Large intestine (tissue), 12 donors: ENCODE measurements around the gene GZMA. TPM values are rescaled to one million over a fixed set of nuclear protein-coding genes. Genes with fewer than 3 reads are reported as not detected.
A peak's percentile ranks its signal among the peaks of the same experiment; 100 is the strongest.

ENCODE experiments used
- DNase-seq, 2 donors: peaks; one replicate each; pipeline versions ENCODE4 v3.0.0 to v3.0.0-alpha.2; 2013
- H3K27ac ChIP-seq: one replicate; pipeline ENCODE4 v1.5.1; 2013; ENCODE audit warnings: low read length
- H3K27me3 ChIP-seq: 2 replicates; pipeline ENCODE4 v1.6.1; 2013; ENCODE audit warnings: low read length; ENCODE audit not compliant: control insufficient read depth, insufficient read depth
- H3K36me3 ChIP-seq: 2 replicates; pipeline ENCODE4 v1.6.1; 2013; ENCODE audit warnings: low read length; ENCODE audit not compliant: control insufficient read depth, insufficient read depth
- H3K4me1 ChIP-seq: one replicate; pipeline ENCODE4 v1.6.1; 2013; ENCODE audit warnings: low read length; ENCODE audit not compliant: control insufficient read depth, insufficient read depth
- H3K4me3 ChIP-seq: one replicate; pipeline ENCODE4 v1.5.1; 2013; ENCODE audit warnings: low read length
- H3K9me3 ChIP-seq: one replicate; pipeline ENCODE4 v1.6.1; 2013; ENCODE audit warnings: mild to moderate bottlenecking, low read depth, low read length, moderate library complexity; ENCODE audit not compliant: control insufficient read depth
- WGBS: methylation state at CpG from one replicate; pipeline ENCODE4 v1.1.5; 2013; ENCODE audit warnings: low lambda C conversion rate; ENCODE audit not compliant: insufficient coverage; 5-methylcytosine and 5-hydroxymethylcytosine counted together
- long read RNA-seq, 11 donors: transcript quantifications; one replicate each; lab custom pipeline, GENCODE V29; 2026
- polyA plus RNA-seq: library from polyadenylated mRNA; unstranded; fragments of 120-200 nt; gene quantifications from one replicate; pipeline ENCODE4 v1.2.1, GENCODE V29; 2013

The GZMA gene
- 14.9 TPM for polyA plus RNA-seq
- long read RNA-seq, donor 1: 0 reads
- long read RNA-seq, donor 2, partial matches to known transcripts: 0 of 1 reads
- long read RNA-seq, donor 2, other reads (novel, unspliced or antisense): 0 of 1 reads
- long read RNA-seq, donor 3, transcript GZMA-201 (5 exons, 894 nt): major isoform, 5 of 5 reads
- long read RNA-seq, donor 3, partial matches to known transcripts: 0 of 5 reads
- long read RNA-seq, donor 3, other reads (novel, unspliced or antisense): 0 of 5 reads
- long read RNA-seq, donor 4: 0 reads
- long read RNA-seq, donor 5, partial matches to known transcripts: 0 of 2 reads
- long read RNA-seq, donor 5, other reads (novel, unspliced or antisense): 0 of 2 reads
- long read RNA-seq, donor 6, transcript GZMA-201 (5 exons, 894 nt): major isoform, 10 of 10 reads
- long read RNA-seq, donor 6, partial matches to known transcripts: 0 of 10 reads
- long read RNA-seq, donor 6, other reads (novel, unspliced or antisense): 0 of 10 reads
- long read RNA-seq, donor 7, partial matches to known transcripts: 0 of 1 reads
- long read RNA-seq, donor 7, other reads (novel, unspliced or antisense): 0 of 1 reads
- long read RNA-seq, donor 8, transcript GZMA-201 (5 exons, 894 nt): major isoform, 11 of 11 reads
- long read RNA-seq, donor 8, partial matches to known transcripts: 0 of 11 reads
- long read RNA-seq, donor 8, other reads (novel, unspliced or antisense): 0 of 11 reads
- long read RNA-seq, donor 9, partial matches to known transcripts: 0 of 1 reads
- long read RNA-seq, donor 9, other reads (novel, unspliced or antisense): 0 of 1 reads
- long read RNA-seq, donor 10, transcript GZMA-201 (5 exons, 894 nt): major isoform, 6 of 6 reads
- long read RNA-seq, donor 10, partial matches to known transcripts: 0 of 6 reads
- long read RNA-seq, donor 10, other reads (novel, unspliced or antisense): 0 of 6 reads
- long read RNA-seq, donor 11, transcript GZMA-201 (5 exons, 894 nt): major isoform, 5 of 5 reads
- long read RNA-seq, donor 11, partial matches to known transcripts: 0 of 5 reads
- long read RNA-seq, donor 11, other reads (novel, unspliced or antisense): 0 of 5 reads

DNA sequence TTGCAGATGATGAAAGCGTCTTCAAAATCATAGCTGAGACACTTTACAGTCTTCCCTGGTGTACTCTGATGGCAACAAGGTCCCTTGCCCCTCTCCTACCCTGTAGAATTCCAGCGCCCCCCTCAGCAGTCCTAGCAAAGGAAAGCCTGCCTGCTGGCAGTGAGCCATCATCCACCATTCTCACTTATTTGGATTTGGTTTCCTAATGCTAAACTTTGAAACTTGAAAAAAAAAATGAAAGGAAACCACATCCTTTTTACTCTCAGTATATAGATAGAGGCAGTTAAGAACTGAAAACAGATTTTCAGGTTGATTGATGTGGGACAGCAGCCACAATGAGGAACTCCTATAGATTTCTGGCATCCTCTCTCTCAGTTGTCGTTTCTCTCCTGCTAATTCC, at the start of gene GZMA:
TSS of gene GZMA (plus strand) at position 299 of the 400 bp plus-strand sequence. CDS start at position 336, 37 bp downstream.
- Histone ChIP-seq H3K27me3 (no peaks in the 10 kb centered on the region), H3K4me1 (no peaks in the 10 kb centered on the region), H3K9me3 (no peaks in the 10 kb centered on the region), H3K36me3 (no peaks in the 10 kb centered on the region), H3K4me3 (no peak within 1 kb of the TSS), H3K27ac (no peak within 1 kb of the TSS)
- no peak for DNase-seq
- WGBS: no CpG with 5 or more reads among the region's 3 CpGs

DNA sequence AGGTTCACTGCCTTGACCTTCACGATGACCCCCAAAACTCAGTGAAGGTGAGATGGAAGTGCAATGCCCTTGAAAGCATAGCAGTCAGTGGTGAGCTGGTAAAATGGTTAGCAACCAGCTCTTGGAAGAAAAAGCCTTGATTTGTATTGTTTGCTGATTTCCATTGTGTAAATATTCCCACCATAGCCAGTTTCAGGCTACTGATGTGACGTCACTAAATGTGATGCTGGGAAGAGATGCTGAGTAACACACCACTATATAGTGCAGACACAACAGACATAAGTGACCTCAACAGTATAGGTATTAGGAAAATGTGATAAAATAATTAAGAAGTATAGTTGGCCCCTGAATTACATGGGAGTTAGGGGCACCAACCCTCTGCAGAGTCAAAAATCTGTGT, 47.3 kb upstream of the GZMA start:
- H3K9me3 ChIP-seq: no peaks in the 10 kb centered on the region
- no CpG with 5 or more reads among the region's 2 CpGs for WGBS
- H3K4me3 ChIP-seq: no peak overlapping the region
- H3K27me3 ChIP-seq: no peaks in the 10 kb centered on the region
- no peak for DNase-seq
- no peaks in the 10 kb centered on the region for H3K4me1 ChIP-seq
- H3K36me3 ChIP-seq: no peaks in the 10 kb centered on the region
- H3K27ac ChIP-seq: no peak overlapping the region

DNA sequence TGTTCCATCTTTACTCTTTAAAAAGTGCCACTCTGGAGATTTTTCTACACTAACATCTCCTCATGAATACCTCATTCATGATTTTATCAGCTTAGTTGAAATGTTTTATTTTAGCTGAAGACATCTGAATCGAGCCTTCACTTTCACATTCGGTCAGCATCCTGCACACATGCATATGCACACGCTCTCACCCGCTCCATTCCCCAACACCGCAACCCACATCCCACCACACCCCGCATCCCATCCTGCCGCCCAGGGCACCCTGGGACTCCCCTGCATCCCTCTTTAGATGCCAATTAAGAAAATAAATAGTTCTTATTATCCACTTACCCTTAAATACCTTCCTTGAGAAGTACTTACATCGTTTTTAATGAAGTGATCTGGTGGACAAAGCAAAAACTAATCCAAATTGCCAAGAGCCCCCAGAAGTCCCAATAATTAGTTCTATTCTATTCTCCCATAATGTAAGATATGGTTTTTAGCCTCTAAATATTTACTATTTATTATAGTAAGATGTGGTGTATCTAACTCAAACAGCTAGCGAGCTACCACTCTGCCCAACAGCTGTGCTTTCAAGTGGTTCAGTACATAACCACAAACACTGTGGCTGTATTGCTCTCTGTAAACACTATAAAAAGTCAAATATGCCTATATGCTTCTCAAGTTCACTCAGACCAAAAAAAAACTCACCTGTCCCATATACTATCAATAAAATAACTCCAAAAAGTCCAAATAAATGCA, 40.2 kb upstream of the GZMA start:
- no peaks in the 10 kb centered on the region for H3K9me3 ChIP-seq
- no peak overlapping the region for H3K27ac ChIP-seq
- no peak overlapping the region for H3K4me3 ChIP-seq
- no peaks in the 10 kb centered on the region for H3K4me1 ChIP-seq
- H3K27me3 ChIP-seq: no peaks in the 10 kb centered on the region
- 89% methylated on average over 5 of the region's 9 CpGs for WGBS
- peak in 1 of 2 donors; percentile 6 for DNase-seq
- no peaks in the 10 kb centered on the region for H3K36me3 ChIP-seq

DNA sequence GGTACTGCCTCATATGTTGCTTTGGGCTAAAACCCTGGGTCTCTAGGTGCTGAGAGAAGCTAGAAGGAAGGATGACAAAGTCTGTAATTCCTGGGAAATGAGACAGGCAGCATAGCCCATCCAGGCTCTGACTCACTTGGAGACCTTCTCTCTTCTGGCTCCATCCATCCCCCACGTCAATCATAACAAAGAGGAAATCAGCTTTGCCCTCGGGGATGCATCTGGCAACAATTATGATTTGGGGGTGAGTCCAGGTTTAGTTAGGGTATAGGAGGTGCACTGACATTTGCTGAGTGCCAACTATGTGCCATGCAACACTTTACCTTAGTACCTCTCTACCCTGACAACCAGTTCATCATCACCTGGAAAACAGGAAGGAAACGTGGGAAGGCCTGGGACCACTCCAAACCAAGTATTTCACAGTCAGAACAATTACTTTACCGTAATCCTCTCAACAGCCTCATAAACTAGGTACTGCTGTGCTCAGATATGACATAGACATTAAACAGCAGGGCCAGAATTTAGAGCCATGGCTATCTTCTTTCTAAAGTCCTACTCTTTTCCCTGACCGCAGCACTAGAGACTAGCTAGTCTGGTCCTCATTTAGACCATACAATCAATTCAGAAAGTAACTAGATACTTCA, 39.1 kb upstream of the GZMA start:
- no peak overlapping the region for H3K4me3 ChIP-seq
- DNase-seq: no peak
- whole genome bisulfite sequencing: no CpG with 5 or more reads among the region's 5 CpGs
- H3K27ac ChIP-seq: no peak overlapping the region
- no peaks in the 10 kb centered on the region for H3K4me1 ChIP-seq
- H3K9me3 ChIP-seq: no peaks in the 10 kb centered on the region
- H3K27me3 ChIP-seq: no peaks in the 10 kb centered on the region
- H3K36me3 ChIP-seq: no peaks in the 10 kb centered on the region

DNA sequence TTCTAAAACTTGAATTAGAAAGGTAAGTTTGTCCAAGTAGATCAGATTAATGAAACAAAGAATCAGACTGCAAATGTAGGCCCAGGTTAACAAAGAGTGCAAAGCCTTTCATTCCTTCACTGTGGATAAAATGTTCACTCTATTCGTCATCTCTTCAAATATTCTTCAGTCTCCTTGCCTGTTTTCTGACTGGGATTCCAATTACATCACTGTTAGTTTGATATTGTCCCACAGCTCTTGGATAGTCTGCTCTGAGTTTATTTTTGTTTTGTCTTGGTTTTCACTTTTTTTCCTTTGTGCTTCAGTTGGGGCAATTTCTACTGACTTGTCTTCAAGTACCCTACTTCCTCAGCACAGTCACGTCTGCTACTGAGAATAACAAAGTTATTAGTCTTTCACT, 38.5 kb upstream of the GZMA start:
- H3K9me3 ChIP-seq: no peaks in the 10 kb centered on the region
- no peak overlapping the region for H3K4me3 ChIP-seq
- 86% methylated on average over 1 of the region's 2 CpGs for WGBS
- no peaks in the 10 kb centered on the region for H3K36me3 ChIP-seq
- no peak for DNase-seq
- H3K27ac ChIP-seq: no peak overlapping the region
- no peaks in the 10 kb centered on the region for H3K4me1 ChIP-seq
- H3K27me3 ChIP-seq: no peaks in the 10 kb centered on the region

DNA sequence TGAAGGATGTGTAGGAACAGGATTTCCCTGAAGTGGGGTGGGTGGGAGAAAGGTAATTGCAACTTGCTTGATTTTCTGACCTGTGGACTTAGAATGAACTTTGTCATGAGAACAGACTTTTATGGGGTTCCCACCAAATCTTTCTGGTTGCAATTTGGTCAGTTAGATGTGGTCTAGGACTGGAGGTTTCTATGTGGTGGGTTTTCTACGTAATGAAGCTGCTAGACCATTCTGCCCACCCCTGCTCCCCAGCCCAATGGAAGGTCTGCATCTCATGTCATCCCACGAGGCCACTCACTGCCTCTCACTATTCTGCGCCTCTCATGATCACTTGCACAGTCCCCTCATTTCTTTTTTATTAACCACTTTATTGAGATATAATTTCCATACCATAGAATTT, 37.9 kb upstream of the GZMA start:
- Histone ChIP-seq H3K4me3 (no peak overlapping the region), H3K9me3 (no peaks in the 10 kb centered on the region), H3K27me3 (no peaks in the 10 kb centered on the region), H3K4me1 (no peaks in the 10 kb centered on the region), H3K27ac (no peak overlapping the region), H3K36me3 (no peaks in the 10 kb centered on the region)
- 100% methylated on average over 1 of the region's 3 CpGs for WGBS
- no peak for DNase-seq

DNA sequence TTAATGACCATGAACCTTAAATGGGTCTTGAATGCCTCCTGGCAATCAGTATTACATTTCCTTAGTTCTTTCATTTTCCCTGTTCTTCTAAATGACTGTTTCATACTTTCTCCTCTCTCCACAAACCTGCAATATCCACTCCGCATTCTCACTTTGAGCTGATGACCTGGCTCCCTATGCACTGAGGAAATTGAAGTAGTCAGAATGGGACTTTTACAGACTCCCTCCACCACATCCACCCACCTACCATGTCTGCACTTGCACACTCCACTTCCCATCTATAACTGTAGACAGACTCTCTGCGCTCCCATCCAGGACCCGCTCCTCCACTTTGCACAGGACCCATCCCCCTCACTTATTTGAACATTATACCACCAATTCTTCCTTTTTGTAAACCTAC, 36.2 kb upstream of the GZMA start:
- Histone ChIP-seq H3K27me3 (no peaks in the 10 kb centered on the region), H3K4me3 (no peak overlapping the region), H3K4me1 (no peaks in the 10 kb centered on the region), H3K36me3 (no peaks in the 10 kb centered on the region), H3K27ac (no peak overlapping the region), H3K9me3 (no peaks in the 10 kb centered on the region)
- whole genome bisulfite sequencing: 100% methylated on average over 2 of the region's 3 CpGs
- DNase-seq: no peak

DNA sequence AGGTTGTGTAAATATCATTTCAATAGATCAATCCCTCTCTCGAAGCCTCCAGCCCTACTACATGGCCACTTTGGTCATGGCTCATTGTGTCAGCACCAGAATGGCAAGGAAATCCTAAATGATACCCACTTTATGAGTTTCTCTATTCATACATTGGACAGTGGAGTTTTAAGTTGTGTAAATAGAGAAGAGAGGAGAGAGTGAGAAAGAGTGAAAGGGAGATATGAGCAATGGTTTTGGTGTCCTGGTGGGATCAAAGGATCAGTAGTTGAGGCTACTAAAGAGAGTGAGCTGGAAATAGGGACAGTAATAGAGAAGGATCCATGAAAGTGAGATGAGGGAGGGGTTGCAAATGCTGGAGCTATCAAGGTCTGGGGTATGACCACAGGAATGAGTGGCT, 31.5 kb upstream of the GZMA start:
- no peak overlapping the region for H3K4me3 ChIP-seq
- no peak overlapping the region for H3K27ac ChIP-seq
- DNase-seq: no peak
- no peaks in the 10 kb centered on the region for H3K27me3 ChIP-seq
- WGBS: no CpG with 5 or more reads among the region's 1 CpG
- no peaks in the 10 kb centered on the region for H3K36me3 ChIP-seq
- H3K4me1 ChIP-seq: no peaks in the 10 kb centered on the region
- no peaks in the 10 kb centered on the region for H3K9me3 ChIP-seq

DNA sequence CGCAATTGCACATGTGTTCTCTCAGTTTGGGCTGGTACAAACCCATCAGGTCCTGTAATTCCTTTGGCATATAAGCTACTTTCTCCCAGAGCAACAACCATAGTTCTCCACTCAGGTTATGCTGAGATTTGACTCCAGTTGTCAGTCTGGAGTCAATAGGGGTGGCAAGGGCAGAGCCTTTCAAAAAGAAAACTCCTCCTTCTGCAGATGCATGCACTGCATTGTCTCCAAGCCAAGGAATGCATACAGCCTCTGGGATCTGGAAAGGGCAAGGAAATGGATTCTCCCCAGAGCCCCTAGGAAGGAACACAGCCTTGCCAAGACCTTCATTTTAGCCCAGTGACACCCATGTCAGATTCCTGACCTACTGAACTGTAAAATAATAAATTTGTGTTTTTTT, 31.0 kb upstream of the GZMA start:
- Histone ChIP-seq H3K4me3 (no peak overlapping the region), H3K36me3 (no peaks in the 10 kb centered on the region), H3K27ac (no peak overlapping the region), H3K4me1 (no peaks in the 10 kb centered on the region), H3K9me3 (no peaks in the 10 kb centered on the region), H3K27me3 (no peaks in the 10 kb centered on the region)
- no CpG with 5 or more reads among the region's 1 CpG for WGBS
- no peak for DNase-seq
